DOHH2 (cell line): ENCODE measurements around the gene NPY2R.

Experiments
- H3F3A ChIP-seq: fragments of 200-600 bp; sonication (generic), shearing (Covaris generic); 2 replicates; pipeline ENCODE4 v1.6.0; 2016; ENCODE audit warnings: antibody characterized with exemption, mild to moderate bottlenecking; ENCODE audit not compliant: control insufficient read depth, insufficient read depth
- H3K27ac ChIP-seq: fragments of 200-600 bp; sonication (generic); 2 replicates; pipeline ENCODE4 v1.5.1; 2014; ENCODE audit warnings: low read depth, mild to moderate bottlenecking, low read length, moderate library complexity
- H3K27me3 ChIP-seq: fragments of 200-600 bp; sonication (generic); 2 replicates; pipeline ENCODE4 v1.6.1; 2014; ENCODE audit warnings: mild to moderate bottlenecking, low read length, mixed read lengths; ENCODE audit not compliant: control insufficient read depth
- H3K36me3 ChIP-seq: fragments of 200-600 bp; sonication (generic); 2 replicates; pipeline ENCODE4 v1.6.1; 2014; ENCODE audit warnings: mild to moderate bottlenecking, low read length, moderate library complexity, mixed read lengths; ENCODE audit not compliant: control insufficient read depth
- H3K4me1 ChIP-seq: fragments of 200-600 bp; sonication (generic); 2 replicates; pipeline ENCODE4 v1.6.1; 2014; ENCODE audit warnings: mild to moderate bottlenecking, low read length, mixed read lengths; ENCODE audit not compliant: control insufficient read depth
- H3K4me2 ChIP-seq: fragments of 200-600 bp; sonication (generic); 2 replicates; pipeline ENCODE4 v1.6.0; 2014; ENCODE audit warnings: mild to moderate bottlenecking, low read length, moderate library complexity
- H3K4me3 ChIP-seq: fragments of 200-600 bp; sonication (generic); 2 replicates; pipeline ENCODE4 v1.5.1; 2014; ENCODE audit warnings: mild to moderate bottlenecking, low read length, mixed read lengths
- H3K79me2 ChIP-seq: fragments of 200-600 bp; sonication (generic); 2 replicates; pipeline ENCODE4 v1.6.1; 2014; ENCODE audit warnings: mild to moderate bottlenecking, low read length, mixed read lengths; ENCODE audit not compliant: control insufficient read depth
- H3K9me2 ChIP-seq: fragments of 200-600 bp; sonication (generic); replicated peaks from 2 replicates; pipeline ENCODE4 v1.6.1; 2014; ENCODE audit warnings: mild to moderate bottlenecking, low read length, mixed read lengths; ENCODE audit not compliant: control insufficient read depth
- H3K9me3 ChIP-seq: fragments of 200-600 bp; sonication (generic); 2 replicates; pipeline ENCODE4 v1.6.1; 2014; ENCODE audit warnings: antibody characterized with exemption, low read length, mixed read lengths; ENCODE audit not compliant: control insufficient read depth, insufficient read depth
- H4K20me1 ChIP-seq: fragments of 200-600 bp; sonication (generic); 2 replicates; pipeline ENCODE4 v1.6.0; 2014; ENCODE audit warnings: low read depth, mild to moderate bottlenecking, antibody characterized with exemption, low read length, moderate library complexity; ENCODE audit not compliant: control insufficient read depth, insufficient read depth
- CTCF ChIP-seq: fragments of 200-600 bp; sonication (generic); IDR thresholded peaks from one replicate; pipeline ENCODE4 v1.5.1; 2014; ENCODE audit warnings: antibody characterized with exemption, mild to moderate bottlenecking, low read depth, low read length; ENCODE audit not compliant: poor library complexity, severe bottlenecking
- EZH2phosphoT487 ChIP-seq: fragments of 200-600 bp; sonication (generic); IDR thresholded peaks from 2 replicates; pipeline ENCODE4 v1.6.1; 2017; ENCODE audit warnings: borderline replicate concordance, mild to moderate bottlenecking, antibody characterized with exemption, low read length, moderate library complexity, mixed read lengths

The NPY2R gene

GRCh38 chr4:155170569-155170968, 37.9 kb upstream of the NPY2R start:
- no peaks in the 10 kb centered on the region for H3K27me3 ChIP-seq

GRCh38 chr4:155173371-155173770, 35.1 kb upstream of the NPY2R start:
- Histone ChIP-seq H3K9me2 (no peaks in the 10 kb centered on the region), H3K4me1 (no peaks in the 10 kb centered on the region), H3K36me3 (no peaks in the 10 kb centered on the region), H3K4me2 (no peak overlapping the region), H3K9me3 (no peaks in the 10 kb centered on the region), H3K79me2 (no peaks in the 10 kb centered on the region), H3K4me3 (no peak overlapping the region), H3K27me3 (no peaks in the 10 kb centered on the region), H4K20me1 (no peaks in the 10 kb centered on the region), H3K27ac (no peak overlapping the region), H3F3A (no peaks in the 10 kb centered on the region)
- no peak for TF ChIP-seq CTCF
- TF ChIP-seq EZH2phosphoT487: no peak

More at GRCh38 chr4:155170569-155170968, 37.9 kb upstream of the NPY2R start:
- Histone ChIP-seq H3F3A (no peaks in the 10 kb centered on the region), H3K4me3 (no peak overlapping the region), H3K36me3 (no peaks in the 10 kb centered on the region), H3K27ac (no peak overlapping the region), H4K20me1 (no peaks in the 10 kb centered on the region), H3K4me1 (no peaks in the 10 kb centered on the region), H3K9me2 (no peaks in the 10 kb centered on the region), H3K9me3 (no peaks in the 10 kb centered on the region), H3K4me2 (no peak overlapping the region), H3K79me2 (no peaks in the 10 kb centered on the region)
- no peak for TF ChIP-seq CTCF
- TF ChIP-seq EZH2phosphoT487: no peak

- Histone ChIP-seq H3K4me2 (no peak overlapping the region), H3K27me3 (no peaks in the 10 kb centered on the region), H3K9me2 (no peaks in the 10 kb centered on the region), H4K20me1 (no peaks in the 10 kb centered on the region), H3F3A (no peaks in the 10 kb centered on the region), H3K4me1 (no peaks in the 10 kb centered on the region), H3K79me2 (no peaks in the 10 kb centered on the region), H3K27ac (no peak overlapping the region), H3K4me3 (no peak overlapping the region), H3K36me3 (no peaks in the 10 kb centered on the region), H3K9me3 (no peaks in the 10 kb centered on the region)
- TF ChIP-seq CTCF: no peak
- no peak for TF ChIP-seq EZH2phosphoT487
These were observed 33.8 kb upstream of the NPY2R start for GRCh38 chr4:155174668-155175067.

- Histone ChIP-seq H3F3A (no peaks in the 10 kb centered on the region), H3K27ac (no peak overlapping the region), H3K9me2 (no peaks in the 10 kb centered on the region), H4K20me1 (no peaks in the 10 kb centered on the region), H3K27me3 (no peaks in the 10 kb centered on the region), H3K36me3 (no peaks in the 10 kb centered on the region), H3K9me3 (no peaks in the 10 kb centered on the region), H3K79me2 (no peaks in the 10 kb centered on the region), H3K4me2 (no peak overlapping the region), H3K4me3 (no peak overlapping the region), H3K4me1 (no peaks in the 10 kb centered on the region)
- TF ChIP-seq EZH2phosphoT487 (no peak), CTCF (no peak)
These were observed 29.2 kb upstream of the NPY2R start for GRCh38 chr4:155179216-155179615.
